Measurements from ENCODE around the gene LST1.

Gene LST1

GRCh38 chr6:31586008-31586407 lies at the start of gene LST1:
Gene LST1 (plus strand): TSS chr6:31586277. CDS start chr6:31587300, 1,023 bp downstream.
- Histone ChIP-seq H3K4me1 (ENCODE audit: control insufficient read depth, insufficient read depth, low read length) (no peaks in the 10 kb centered on the region), H3K27ac (ENCODE audit: low read depth, low read length) (no peak within 1 kb of the TSS), H3K36me3 (ENCODE audit: control insufficient read depth, insufficient read depth, low read length) (no peaks in the 10 kb centered on the region), H3K9ac (ENCODE audit: low read length) (no peak within 1 kb of the TSS), H3K4me3 (ENCODE audit: low read length) (no peak within 1 kb of the TSS), H3K27me3 (ENCODE audit: control insufficient read depth, insufficient read depth, low read length) (peaks cover 5% of the 10 kb centered on the region)

GRCh38 chr6:31538805-31539400 lies 47.2 kb upstream of the LST1 start:
- Histone ChIP-seq H3K4me3 (ENCODE audit: low read length) (no peak overlapping the region), H3K36me3 (ENCODE audit: control insufficient read depth, insufficient read depth, low read length) (peaks cover 45% of the 10 kb centered on the region), H3K27me3 (ENCODE audit: control insufficient read depth, insufficient read depth, low read length) (no peaks in the 10 kb centered on the region), H3K27ac (ENCODE audit: low read depth, low read length) (no peak overlapping the region), H3K9ac (ENCODE audit: low read length) (no peak overlapping the region), H3K4me1 (ENCODE audit: control insufficient read depth, insufficient read depth, low read length) (peaks cover 26% of the 10 kb centered on the region)

DNA sequence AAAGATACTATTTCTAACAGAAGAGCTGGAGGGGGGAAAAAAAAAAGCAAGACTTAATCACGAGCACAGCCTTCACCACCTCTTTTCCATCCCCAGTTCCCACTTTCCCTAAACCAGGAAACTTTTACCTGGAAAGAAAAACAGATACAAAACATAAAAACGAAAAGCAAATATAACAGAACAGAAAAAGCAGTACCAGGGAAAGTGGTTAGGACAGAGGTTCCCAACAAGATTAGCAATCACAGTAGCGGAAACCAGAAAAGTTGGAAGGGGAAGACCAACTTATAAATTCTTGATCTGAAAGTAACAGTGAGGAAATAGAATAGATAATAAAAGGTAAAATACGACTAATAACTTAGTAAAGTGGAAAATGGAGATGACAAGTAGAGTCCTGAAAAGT lies 45.4 kb upstream of the LST1 start:
- peak overlapping the region; percentile 93 for H3K4me3 ChIP-seq (ENCODE audit: low read length)
- peak overlapping the region; percentile 89 for H3K27ac ChIP-seq (ENCODE audit: low read depth, low read length)
- peaks cover 26% of the 10 kb centered on the region for H3K4me1 ChIP-seq (ENCODE audit: control insufficient read depth, insufficient read depth, low read length)

DNA sequence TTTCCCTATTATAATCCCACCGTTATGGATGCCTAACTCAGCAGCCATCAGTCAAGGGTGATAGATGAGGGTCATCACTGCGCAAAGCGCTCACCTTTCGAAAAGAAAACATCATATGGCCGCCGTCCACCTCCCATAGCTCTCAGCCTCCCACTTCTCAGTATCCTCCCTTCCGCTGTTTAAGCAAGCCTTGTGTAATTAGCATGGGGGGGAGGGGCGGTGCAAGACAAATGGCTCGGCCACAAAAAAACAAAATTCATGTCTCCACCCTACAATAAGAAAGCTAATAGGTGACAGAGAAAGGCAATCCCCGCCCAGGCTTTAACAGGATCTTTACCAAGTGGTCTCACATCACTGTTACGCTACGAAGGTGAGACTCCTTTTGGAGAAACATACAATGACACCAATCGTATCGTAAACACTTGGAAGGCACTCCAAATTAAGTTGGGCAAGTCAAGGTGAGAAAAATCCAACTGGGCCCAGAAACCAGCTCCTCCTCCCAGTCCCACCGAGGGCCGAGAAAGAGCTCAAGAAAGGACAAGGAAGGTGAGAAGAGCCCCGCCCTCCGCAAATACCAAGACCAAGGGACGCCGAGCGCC lies 44.9 kb upstream of the LST1 start:
- Histone ChIP-seq H3K27ac (ENCODE audit: low read depth, low read length) (peak overlapping the region; percentile 89), H3K27me3 (ENCODE audit: control insufficient read depth, insufficient read depth, low read length) (no peaks in the 10 kb centered on the region), H3K4me3 (ENCODE audit: low read length) (peak overlapping the region; percentile 93), H3K4me1 (ENCODE audit: control insufficient read depth, insufficient read depth, low read length) (peaks cover 26% of the 10 kb centered on the region), H3K9ac (ENCODE audit: low read length) (peak overlapping the region; percentile 88), H3K36me3 (ENCODE audit: control insufficient read depth, insufficient read depth, low read length) (peaks cover 27% of the 10 kb centered on the region)

More for the DNA sequence above, 45.4 kb upstream of the LST1 start:
- peak overlapping the region; percentile 88 for H3K9ac ChIP-seq (ENCODE audit: low read length)
- H3K27me3 ChIP-seq (ENCODE audit: control insufficient read depth, insufficient read depth, low read length), result no peaks in the 10 kb centered on the region
- peaks cover 32% of the 10 kb centered on the region for H3K36me3 ChIP-seq (ENCODE audit: control insufficient read depth, insufficient read depth, low read length)

DNA sequence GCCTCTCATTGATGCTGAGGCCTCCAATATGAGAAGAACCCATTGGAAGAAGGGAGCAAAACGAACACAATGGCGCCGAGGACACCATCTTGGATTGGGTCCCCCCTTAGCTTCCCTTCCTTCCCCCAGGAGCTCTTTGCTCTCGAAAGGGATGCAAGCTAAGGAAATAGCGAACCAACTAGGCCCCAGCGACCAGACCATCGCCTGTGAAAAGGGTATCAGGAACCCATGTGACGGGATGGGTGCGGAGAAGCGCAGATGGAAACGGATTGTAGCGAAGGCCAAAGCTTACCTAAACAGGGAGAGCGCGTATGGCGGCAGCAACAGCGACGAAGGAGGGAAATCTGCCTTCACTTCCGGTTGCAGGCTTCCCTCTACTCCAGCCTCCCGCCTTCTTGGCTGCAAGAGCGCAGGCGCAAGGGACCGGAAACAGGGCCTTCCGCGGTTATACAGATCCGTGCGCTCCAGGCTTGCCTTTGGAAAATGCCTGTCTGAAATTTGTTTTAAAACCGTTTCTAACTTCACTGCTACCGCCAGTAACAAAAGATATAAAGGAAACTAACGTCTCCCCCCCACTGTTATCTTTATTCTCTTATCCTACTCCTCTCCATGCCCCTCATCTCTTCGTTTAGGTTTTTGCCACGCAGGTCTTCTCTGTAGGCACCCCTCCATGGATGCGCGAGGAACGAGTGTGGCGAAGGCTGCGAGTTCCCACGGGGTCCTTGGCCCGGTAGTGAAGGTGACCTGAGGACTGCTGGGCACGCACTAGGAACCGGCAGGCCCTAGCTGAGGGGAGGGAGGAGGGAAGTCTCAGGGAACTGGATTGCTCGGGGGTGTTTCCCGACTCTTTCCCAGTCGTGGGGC lies 44.2 kb upstream of the LST1 start, which contains the start of gene DDX39B:
Gene DDX39B, minus strand, starts transcription at position 346 of the 864 bp plus-strand sequence. CDS start 1,471 bp downstream, outside the sequence.
- Histone ChIP-seq H3K9ac (ENCODE audit: low read length) (peak within 1 kb of the TSS; percentile 88), H3K4me3 (ENCODE audit: low read length) (peak within 1 kb of the TSS; percentile 93), H3K27ac (ENCODE audit: low read depth, low read length) (peak within 1 kb of the TSS; percentile 89), H3K27me3 (ENCODE audit: control insufficient read depth, insufficient read depth, low read length) (no peaks in the 10 kb centered on the region), H3K4me1 (ENCODE audit: control insufficient read depth, insufficient read depth, low read length) (peaks cover 26% of the 10 kb centered on the region), H3K36me3 (ENCODE audit: control insufficient read depth, insufficient read depth, low read length) (peaks cover 23% of the 10 kb centered on the region)

DNA sequence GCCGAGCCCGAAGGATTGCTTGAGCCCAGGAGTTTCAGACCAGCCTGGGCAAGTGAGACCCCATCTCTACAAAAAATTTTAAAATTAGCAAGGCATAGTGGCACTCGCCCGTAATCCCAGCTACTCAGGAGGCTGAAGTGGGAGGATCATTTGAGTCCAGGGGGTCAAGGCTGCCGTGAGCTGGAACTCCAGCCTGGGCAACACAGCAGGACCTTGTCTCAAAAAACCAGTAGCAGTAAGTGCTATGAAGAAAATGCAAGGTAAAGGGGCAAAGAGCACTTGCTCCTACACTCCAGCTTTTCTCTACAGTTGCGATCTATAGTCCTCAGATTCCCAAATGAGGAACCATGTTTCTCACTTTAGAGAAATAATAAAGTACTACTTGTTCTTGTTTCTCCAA lies 42.4 kb upstream of the LST1 start:
- H3K27ac ChIP-seq (ENCODE audit: low read depth, low read length), result no peak overlapping the region
- no peaks in the 10 kb centered on the region for H3K27me3 ChIP-seq (ENCODE audit: control insufficient read depth, insufficient read depth, low read length)
- H3K9ac ChIP-seq (ENCODE audit: low read length), result no peak overlapping the region
- peaks cover 34% of the 10 kb centered on the region for H3K4me1 ChIP-seq (ENCODE audit: control insufficient read depth, insufficient read depth, low read length)
- peaks cover 18% of the 10 kb centered on the region for H3K36me3 ChIP-seq (ENCODE audit: control insufficient read depth, insufficient read depth, low read length)
- H3K4me3 ChIP-seq (ENCODE audit: low read length), result no peak overlapping the region

DNA sequence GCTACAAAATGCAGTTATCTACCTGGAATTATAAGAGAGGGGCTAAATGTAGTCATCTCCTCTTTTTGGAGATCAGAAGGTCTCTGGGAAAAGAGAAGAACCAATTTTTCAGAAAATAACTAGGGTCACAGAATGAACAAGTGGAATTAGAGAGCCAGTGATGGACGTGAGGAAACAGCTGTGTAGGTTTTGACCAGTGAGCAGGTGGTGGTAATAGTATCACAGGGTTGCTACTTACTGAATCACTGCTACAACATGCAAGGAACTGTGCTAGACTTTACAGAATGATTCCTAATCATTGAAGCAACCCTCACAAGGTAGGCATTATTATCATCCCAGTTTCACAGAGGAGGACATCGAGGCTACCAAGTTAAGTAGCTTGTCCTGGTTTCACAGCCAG lies 41.4 kb upstream of the LST1 start:
- Histone ChIP-seq H3K27ac (ENCODE audit: low read depth, low read length) (no peak overlapping the region), H3K27me3 (ENCODE audit: control insufficient read depth, insufficient read depth, low read length) (no peaks in the 10 kb centered on the region), H3K36me3 (ENCODE audit: control insufficient read depth, insufficient read depth, low read length) (peaks cover 10% of the 10 kb centered on the region), H3K4me3 (ENCODE audit: low read length) (no peak overlapping the region), H3K4me1 (ENCODE audit: control insufficient read depth, insufficient read depth, low read length) (peaks cover 26% of the 10 kb centered on the region), H3K9ac (ENCODE audit: low read length) (no peak overlapping the region)

GRCh38 chr6:31545291-31545690 lies 40.8 kb upstream of the LST1 start:
- H3K36me3 ChIP-seq (ENCODE audit: control insufficient read depth, insufficient read depth, low read length), result peaks cover 4% of the 10 kb centered on the region
- no peaks in the 10 kb centered on the region for H3K27me3 ChIP-seq (ENCODE audit: control insufficient read depth, insufficient read depth, low read length)
- H3K4me1 ChIP-seq (ENCODE audit: control insufficient read depth, insufficient read depth, low read length), result peaks cover 20% of the 10 kb centered on the region
- H3K9ac ChIP-seq (ENCODE audit: low read length), result no peak overlapping the region
- H3K27ac ChIP-seq (ENCODE audit: low read depth, low read length), result no peak overlapping the region
- no peak overlapping the region for H3K4me3 ChIP-seq (ENCODE audit: low read length)

DNA sequence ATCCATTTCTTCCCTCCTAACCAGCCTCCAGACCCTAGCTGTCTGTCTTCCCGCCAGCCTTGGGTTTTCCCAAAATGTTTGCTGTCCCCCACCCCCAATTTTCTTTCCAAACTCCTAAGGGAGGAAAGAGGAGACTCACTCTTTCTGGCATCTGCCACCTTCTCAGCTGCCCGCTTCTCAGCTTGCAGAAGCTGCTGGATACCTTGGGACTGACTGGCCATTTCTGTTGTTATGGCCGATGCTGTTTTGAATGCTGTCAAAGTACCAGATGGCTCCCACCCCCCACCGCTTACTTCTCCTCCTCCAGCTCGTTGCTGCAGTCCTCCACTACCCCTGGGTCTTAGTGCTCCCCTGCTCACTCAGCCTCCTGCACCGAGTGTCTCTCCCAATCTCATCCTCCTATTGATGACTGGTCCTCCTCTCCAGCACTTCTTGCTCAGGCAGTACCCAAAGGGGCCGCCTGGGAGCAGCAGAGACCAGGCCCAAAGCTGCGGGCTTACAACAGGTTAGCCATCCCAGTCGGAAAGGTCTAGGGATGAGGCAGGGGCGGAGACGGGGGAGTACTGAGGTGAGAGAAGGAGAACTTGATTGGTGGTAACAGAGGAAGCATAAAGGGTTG lies 39.6 kb upstream of the LST1 start, which contains the start of gene ATP6V1G2:
Gene ATP6V1G2, minus strand, starts transcription at position 270 of the 619 bp plus-strand sequence. Its CDS starts 49 bp downstream, at position 221.
- H3K9ac ChIP-seq (ENCODE audit: low read length), result no peak within 1 kb of the TSS

GRCh38 chr6:31546958-31547726 lies 38.9 kb upstream of the LST1 start, which contains the start of gene NFKBIL1:
Gene NFKBIL1 (plus strand): TSS chr6:31547608. CDS start chr6:31547695, 87 bp downstream.
- Histone ChIP-seq H3K9ac (ENCODE audit: low read length) (no peak within 1 kb of the TSS), H3K27ac (ENCODE audit: low read depth, low read length) (peak within 1 kb of the TSS; percentile 87)

More for the DNA sequence above, 39.6 kb upstream of the LST1 start, which contains the start of gene ATP6V1G2:
- peak within 1 kb of the TSS; percentile 63 for H3K4me3 ChIP-seq (ENCODE audit: low read length)
- peak within 1 kb of the TSS; percentile 87 for H3K27ac ChIP-seq (ENCODE audit: low read depth, low read length)
- no peaks in the 10 kb centered on the region for H3K27me3 ChIP-seq (ENCODE audit: control insufficient read depth, insufficient read depth, low read length)
- peaks cover 5% of the 10 kb centered on the region for H3K36me3 ChIP-seq (ENCODE audit: control insufficient read depth, insufficient read depth, low read length)
- H3K4me1 ChIP-seq (ENCODE audit: control insufficient read depth, insufficient read depth, low read length), result peaks cover 12% of the 10 kb centered on the region

GRCh38 chr6:31547727-31548543 lies 38.1 kb upstream of the LST1 start:
- peak overlapping the region; percentile 60 for H3K4me3 ChIP-seq (ENCODE audit: low read length)
- peaks cover 5% of the 10 kb centered on the region for H3K36me3 ChIP-seq (ENCODE audit: control insufficient read depth, insufficient read depth, low read length)
- H3K27ac ChIP-seq (ENCODE audit: low read depth, low read length), result peak overlapping the region; percentile 87
- no peaks in the 10 kb centered on the region for H3K27me3 ChIP-seq (ENCODE audit: control insufficient read depth, insufficient read depth, low read length)
- peaks cover 11% of the 10 kb centered on the region for H3K4me1 ChIP-seq (ENCODE audit: control insufficient read depth, insufficient read depth, low read length)
- no peak overlapping the region for H3K9ac ChIP-seq (ENCODE audit: low read length)

More at GRCh38 chr6:31546958-31547726, 38.9 kb upstream of the LST1 start, which contains the start of gene NFKBIL1:
- Histone ChIP-seq H3K4me3 (ENCODE audit: low read length) (peak within 1 kb of the TSS; percentile 63), H3K36me3 (ENCODE audit: control insufficient read depth, insufficient read depth, low read length) (peaks cover 5% of the 10 kb centered on the region), H3K4me1 (ENCODE audit: control insufficient read depth, insufficient read depth, low read length) (peaks cover 12% of the 10 kb centered on the region), H3K27me3 (ENCODE audit: control insufficient read depth, insufficient read depth, low read length) (no peaks in the 10 kb centered on the region)

Data from rectal smooth muscle tissue (tissue), 1 donor.